Measurements from ENCODE around the gene PDE11A.

PDE11A gene

GRCh38 chr2:177606636-177607035 is 465.9 kb downstream of the PDE11A start:
- Histone ChIP-seq H3K36me3 (ENCODE audit: insufficient read depth, low read length) (no peaks in the 10 kb centered on the region), H3K27ac (ENCODE audit: low read depth, low read length) (no peak overlapping the region), H3K9me3 (ENCODE audit: low read length) (no peaks in the 10 kb centered on the region), H3K27me3 (ENCODE audit: control insufficient read depth in 1 of 2, insufficient read depth in 2 of 2, low read length in 2 of 2) (no peaks in the 10 kb centered on the region), H3K9ac (ENCODE audit: low read length) (no peak overlapping the region), H3K4me3 (ENCODE audit: low read depth in 1 of 2, low read length in 2 of 2) (no peak overlapping the region), H3K4me1 (ENCODE audit: insufficient read depth, low read length) (no peaks in the 10 kb centered on the region)

DNA sequence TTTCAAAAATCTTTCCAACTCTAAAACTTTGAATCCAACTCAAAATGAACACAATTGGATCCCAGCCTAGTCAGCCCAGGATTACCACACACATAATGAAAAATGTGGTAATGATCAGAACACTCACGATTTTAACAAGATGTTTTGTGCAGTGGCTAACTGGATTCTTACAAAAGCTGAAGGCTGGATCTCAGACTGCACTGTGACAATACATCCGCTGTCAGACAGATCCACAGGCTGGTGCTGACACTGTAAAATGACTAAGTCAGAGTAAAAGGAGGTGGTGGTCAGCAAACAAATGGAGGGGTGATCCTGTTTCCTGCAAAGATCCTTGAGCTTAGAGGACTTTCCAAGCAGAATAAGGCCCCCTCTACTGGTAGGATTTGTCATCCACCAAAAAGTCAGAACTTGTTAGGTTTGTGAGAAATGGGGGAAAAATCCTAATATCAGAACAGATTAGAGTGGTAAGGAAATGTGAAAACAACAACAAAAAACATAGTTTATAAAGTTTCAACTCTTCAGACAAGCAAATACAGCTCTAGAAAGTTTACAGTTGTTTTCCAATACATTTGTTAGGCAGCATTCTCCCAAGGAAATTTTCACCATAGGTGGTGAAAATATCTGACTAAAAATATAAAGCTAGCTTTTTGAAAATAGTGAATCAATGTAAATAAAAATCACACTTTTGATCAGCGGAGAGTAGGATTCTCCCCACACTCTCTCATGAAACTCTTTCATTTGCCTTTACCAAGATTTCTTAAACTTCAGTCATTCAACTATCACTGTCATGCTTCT is 468.1 kb downstream of the PDE11A start:
- Histone ChIP-seq H3K27ac (ENCODE audit: low read depth, low read length) (no peak overlapping the region), H3K9ac (ENCODE audit: low read length) (no peak overlapping the region)

GRCh38 chr2:177603768-177604167 is 468.8 kb downstream of the PDE11A start:
- no peak overlapping the region for H3K4me3 ChIP-seq (ENCODE audit: low read depth in 1 of 2, low read length in 2 of 2)
- no peaks in the 10 kb centered on the region for H3K9me3 ChIP-seq (ENCODE audit: low read length)
- peaks cover 9% of the 10 kb centered on the region for H3K4me1 ChIP-seq (ENCODE audit: insufficient read depth, low read length)
- H3K27me3 ChIP-seq (ENCODE audit: control insufficient read depth in 1 of 2, insufficient read depth in 2 of 2, low read length in 2 of 2): no peaks in the 10 kb centered on the region
- H3K9ac ChIP-seq (ENCODE audit: low read length): no peak overlapping the region
- H3K36me3 ChIP-seq (ENCODE audit: insufficient read depth, low read length): no peaks in the 10 kb centered on the region
- no peak overlapping the region for H3K27ac ChIP-seq (ENCODE audit: low read depth, low read length)

More for the DNA sequence above, 468.1 kb downstream of the PDE11A start:
- Histone ChIP-seq H3K4me3 (ENCODE audit: low read depth in 1 of 2, low read length in 2 of 2) (peak overlapping the region in 1 of 2 donors; percentile 7), H3K36me3 (ENCODE audit: insufficient read depth, low read length) (no peaks in the 10 kb centered on the region), H3K9me3 (ENCODE audit: low read length) (no peaks in the 10 kb centered on the region), H3K27me3 (ENCODE audit: control insufficient read depth in 1 of 2, insufficient read depth in 2 of 2, low read length in 2 of 2) (no peaks in the 10 kb centered on the region), H3K4me1 (ENCODE audit: insufficient read depth, low read length) (peaks cover 2% of the 10 kb centered on the region)

GRCh38 chr2:177603181-177603580 is 469.4 kb downstream of the PDE11A start:
- H3K4me1 ChIP-seq (ENCODE audit: insufficient read depth, low read length): peaks cover 13% of the 10 kb centered on the region
- no peaks in the 10 kb centered on the region for H3K36me3 ChIP-seq (ENCODE audit: insufficient read depth, low read length)
- H3K27me3 ChIP-seq (ENCODE audit: control insufficient read depth in 1 of 2, insufficient read depth in 2 of 2, low read length in 2 of 2): no peaks in the 10 kb centered on the region
- H3K9ac ChIP-seq (ENCODE audit: low read length): no peak overlapping the region
- no peak overlapping the region for H3K27ac ChIP-seq (ENCODE audit: low read depth, low read length)
- H3K9me3 ChIP-seq (ENCODE audit: low read length): no peaks in the 10 kb centered on the region
- no peak overlapping the region for H3K4me3 ChIP-seq (ENCODE audit: low read depth in 1 of 2, low read length in 2 of 2)

- Histone ChIP-seq H3K27ac (ENCODE audit: low read depth, low read length) (no peak overlapping the region), H3K9me3 (ENCODE audit: low read length) (no peaks in the 10 kb centered on the region), H3K36me3 (ENCODE audit: insufficient read depth, low read length) (no peaks in the 10 kb centered on the region), H3K4me1 (ENCODE audit: insufficient read depth, low read length) (peaks cover 17% of the 10 kb centered on the region), H3K4me3 (ENCODE audit: low read depth in 1 of 2, low read length in 2 of 2) (no peak overlapping the region), H3K9ac (ENCODE audit: low read length) (no peak overlapping the region), H3K27me3 (ENCODE audit: control insufficient read depth in 1 of 2, insufficient read depth in 2 of 2, low read length in 2 of 2) (no peaks in the 10 kb centered on the region)
These were observed 469.9 kb downstream of the PDE11A start for GRCh38 chr2:177602611-177603164.

DNA sequence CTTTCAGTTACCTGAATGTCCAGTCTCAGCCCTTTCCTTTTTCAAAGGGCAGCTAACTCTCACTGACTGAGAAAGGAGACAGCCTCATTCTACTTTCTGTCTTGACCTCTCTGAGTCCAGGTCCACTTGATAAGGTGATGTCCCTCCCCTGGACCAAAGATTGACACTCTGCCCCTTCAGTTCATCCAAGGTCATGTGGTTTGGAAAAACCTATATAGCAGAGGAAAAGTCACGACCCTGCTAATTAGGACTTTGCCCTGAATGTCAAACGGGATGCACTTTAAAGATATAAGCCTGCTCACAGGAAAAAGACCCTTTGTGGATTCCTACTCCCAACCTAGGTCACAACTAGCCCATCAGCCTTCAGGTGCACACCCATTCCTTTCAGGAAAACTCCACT is 471.7 kb downstream of the PDE11A start:
- no peaks in the 10 kb centered on the region for H3K27me3 ChIP-seq (ENCODE audit: control insufficient read depth in 1 of 2, insufficient read depth in 2 of 2, low read length in 2 of 2)
- no peak overlapping the region for H3K27ac ChIP-seq (ENCODE audit: low read depth, low read length)
- H3K4me1 ChIP-seq (ENCODE audit: insufficient read depth, low read length): peaks cover 18% of the 10 kb centered on the region
- H3K36me3 ChIP-seq (ENCODE audit: insufficient read depth, low read length): no peaks in the 10 kb centered on the region
- no peak overlapping the region for H3K4me3 ChIP-seq (ENCODE audit: low read depth in 1 of 2, low read length in 2 of 2)
- H3K9me3 ChIP-seq (ENCODE audit: low read length): no peaks in the 10 kb centered on the region
- no peak overlapping the region for H3K9ac ChIP-seq (ENCODE audit: low read length)

DNA sequence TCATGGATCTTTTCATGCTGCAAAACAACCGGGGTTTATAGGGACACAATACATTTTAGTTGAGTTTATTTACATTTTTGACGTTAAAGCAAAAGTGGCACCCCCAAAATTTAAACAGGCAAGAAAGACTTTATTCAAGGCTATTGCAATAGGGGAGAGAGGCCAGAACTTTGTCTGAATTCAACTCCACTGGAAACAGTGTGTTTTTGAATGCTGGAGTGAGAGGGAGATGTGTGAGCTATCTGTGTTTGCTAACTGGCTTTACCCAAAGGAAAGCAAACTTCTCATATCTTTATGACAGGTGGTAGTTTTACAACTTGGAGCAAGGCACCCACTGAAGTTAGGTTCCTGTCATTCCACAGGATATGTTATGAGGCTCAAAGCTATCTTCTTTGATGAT is 472.6 kb downstream of the PDE11A start:
- no peaks in the 10 kb centered on the region for H3K36me3 ChIP-seq (ENCODE audit: insufficient read depth, low read length)
- H3K27ac ChIP-seq (ENCODE audit: low read depth, low read length): no peak overlapping the region
- no peaks in the 10 kb centered on the region for H3K9me3 ChIP-seq (ENCODE audit: low read length)
- H3K27me3 ChIP-seq (ENCODE audit: control insufficient read depth in 1 of 2, insufficient read depth in 2 of 2, low read length in 2 of 2): no peaks in the 10 kb centered on the region
- no peak overlapping the region for H3K9ac ChIP-seq (ENCODE audit: low read length)
- H3K4me1 ChIP-seq (ENCODE audit: insufficient read depth, low read length): peaks cover 18% of the 10 kb centered on the region
- no peak overlapping the region for H3K4me3 ChIP-seq (ENCODE audit: low read depth in 1 of 2, low read length in 2 of 2)

GRCh38 chr2:177599139-177599688 is 473.4 kb downstream of the PDE11A start:
- Histone ChIP-seq H3K9ac (ENCODE audit: low read length) (no peak overlapping the region), H3K27me3 (ENCODE audit: control insufficient read depth in 1 of 2, insufficient read depth in 2 of 2, low read length in 2 of 2) (no peaks in the 10 kb centered on the region), H3K4me1 (ENCODE audit: insufficient read depth, low read length) (peaks cover 18% of the 10 kb centered on the region), H3K36me3 (ENCODE audit: insufficient read depth, low read length) (no peaks in the 10 kb centered on the region), H3K27ac (ENCODE audit: low read depth, low read length) (peak overlapping the region; percentile 63), H3K4me3 (ENCODE audit: low read depth in 1 of 2, low read length in 2 of 2) (peak overlapping the region in 1 of 2 donors; percentile 19), H3K9me3 (ENCODE audit: low read length) (no peaks in the 10 kb centered on the region)

DNA sequence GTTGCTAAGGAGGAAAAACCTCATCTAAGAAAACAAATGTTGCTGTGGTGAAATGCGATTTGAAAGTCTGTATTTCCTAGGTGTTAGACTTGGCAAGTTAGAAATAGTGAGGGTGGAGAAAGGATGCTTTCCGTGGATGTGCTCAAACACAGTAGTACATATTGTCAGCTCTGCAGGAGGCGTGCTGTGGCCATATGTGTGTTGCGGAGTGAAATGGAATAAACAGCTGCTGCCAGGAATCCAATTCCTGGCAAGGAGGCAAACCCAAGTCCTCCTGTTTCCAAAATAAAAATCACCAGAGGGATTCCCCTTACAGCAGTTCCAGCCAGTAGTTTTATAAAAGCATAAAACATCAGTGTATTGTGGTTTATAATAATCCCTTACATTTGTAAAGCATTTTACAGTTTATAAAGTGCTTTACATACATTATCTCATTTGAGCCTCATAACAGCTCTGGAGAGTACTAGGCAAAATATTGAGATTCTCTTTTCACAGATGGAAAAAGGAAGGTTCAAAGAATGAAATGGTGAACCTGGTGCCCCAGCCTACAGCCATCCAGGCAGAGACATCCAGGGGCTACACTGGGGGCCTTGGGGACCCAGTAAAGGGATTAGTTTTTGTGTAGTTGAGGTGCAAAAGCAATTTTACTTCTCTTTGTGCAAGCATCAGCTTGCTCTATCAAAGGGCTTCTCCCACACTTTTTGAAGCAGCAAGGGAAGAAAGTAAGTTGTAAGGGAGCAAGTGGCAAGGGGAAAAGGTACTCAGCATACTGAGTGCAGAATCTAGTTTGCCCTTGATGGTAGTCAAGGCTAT is 474.0 kb downstream of the PDE11A start:
- Histone ChIP-seq H3K9me3 (ENCODE audit: low read length) (no peaks in the 10 kb centered on the region), H3K4me1 (ENCODE audit: insufficient read depth, low read length) (peaks cover 18% of the 10 kb centered on the region), H3K9ac (ENCODE audit: low read length) (no peak overlapping the region), H3K27ac (ENCODE audit: low read depth, low read length) (peak overlapping the region; percentile 63), H3K36me3 (ENCODE audit: insufficient read depth, low read length) (no peaks in the 10 kb centered on the region), H3K27me3 (ENCODE audit: control insufficient read depth in 1 of 2, insufficient read depth in 2 of 2, low read length in 2 of 2) (no peaks in the 10 kb centered on the region), H3K4me3 (ENCODE audit: low read depth in 1 of 2, low read length in 2 of 2) (peak overlapping the region in 1 of 2 donors; percentile 19)

- Histone ChIP-seq H3K9ac (ENCODE audit: low read length) (no peak overlapping the region), H3K36me3 (ENCODE audit: insufficient read depth, low read length) (no peaks in the 10 kb centered on the region), H3K9me3 (ENCODE audit: low read length) (no peaks in the 10 kb centered on the region), H3K4me3 (ENCODE audit: low read depth in 1 of 2, low read length in 2 of 2) (peak overlapping the region in 1 of 2 donors; percentile 10), H3K4me1 (ENCODE audit: insufficient read depth, low read length) (peaks cover 18% of the 10 kb centered on the region), H3K27ac (ENCODE audit: low read depth, low read length) (peak overlapping the region; percentile 61), H3K27me3 (ENCODE audit: control insufficient read depth in 1 of 2, insufficient read depth in 2 of 2, low read length in 2 of 2) (no peaks in the 10 kb centered on the region)
These were observed 474.8 kb downstream of the PDE11A start for GRCh38 chr2:177597759-177598158.

DNA sequence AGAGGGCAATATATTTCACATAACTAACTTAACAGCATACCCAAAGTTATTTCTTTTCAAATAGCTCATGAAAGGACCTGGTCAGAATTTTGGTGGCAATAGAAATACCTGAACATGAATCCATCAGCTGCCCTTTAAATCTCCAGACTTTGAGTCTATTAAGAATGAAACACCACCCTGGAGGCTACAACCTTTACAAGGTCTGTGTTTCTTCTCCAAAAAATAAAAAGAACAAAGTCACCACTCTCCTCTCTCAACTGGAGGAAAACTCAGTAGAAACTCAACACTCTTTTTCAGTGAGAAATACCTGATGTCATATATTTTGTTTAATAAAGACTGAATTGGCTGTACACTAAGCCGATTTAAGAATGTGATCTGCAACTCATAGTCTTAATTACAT is 475.7 kb downstream of the PDE11A start:
- H3K9me3 ChIP-seq (ENCODE audit: low read length): no peaks in the 10 kb centered on the region

More for the DNA sequence above, 475.7 kb downstream of the PDE11A start:
- Histone ChIP-seq H3K4me3 (ENCODE audit: low read depth in 1 of 2, low read length in 2 of 2) (no peak overlapping the region), H3K9ac (ENCODE audit: low read length) (no peak overlapping the region), H3K4me1 (ENCODE audit: insufficient read depth, low read length) (peaks cover 18% of the 10 kb centered on the region), H3K36me3 (ENCODE audit: insufficient read depth, low read length) (no peaks in the 10 kb centered on the region), H3K27ac (ENCODE audit: low read depth, low read length) (peak overlapping the region; percentile 6), H3K27me3 (ENCODE audit: control insufficient read depth in 1 of 2, insufficient read depth in 2 of 2, low read length in 2 of 2) (no peaks in the 10 kb centered on the region)

All from muscle layer of colon (tissue), 2 donors.